ENCODE measurements around the gene LIPG. TPM values are rescaled to one million over a fixed set of nuclear protein-coding genes. Genes with fewer than 3 reads are reported as not detected.
"Not testable (repeated sequence)": the region's sequence is repeated elsewhere in the genome, so short reads cannot be mapped to it uniquely, and the experiment has no call there.

Gene LIPG
- 10 to 100 TPM in 1 of 4 donors, 1 to 10 TPM in 1, under 1 TPM in 2; 0.12 to 13.9 (median 2.1) TPM for total RNA-seq

- Histone ChIP-seq H3K36me3 (no peaks in the 10 kb centered on the region), H3K4me3 (peak within 1 kb of the TSS; percentile 8 to 61 (median 36)), H3K4me1 (peaks cover 23 to 36% (median 25%) of the 10 kb centered on the region in 3 donors), H3K27me3 (peaks cover 10 to 81% (median 12%) of the 10 kb centered on the region in 4 donors), H3K27ac (peak within 1 kb of the TSS in 1 of 4 donors; percentile 29), H3K9me3 (no peaks in the 10 kb centered on the region)
- intact Hi-C loops (cut with DNase I), result loop anchor here (10.0 kb wide), 1 partner anchor 203 kb away; no protein-coding TSS in a partner anchor
- WGBS, 2 donors, result 2% methylated on average over 11 to 42 of the region's 67 CpGs
- TF ChIP-seq CTCF (IDR thresholded peaks at IDR 0.05) (no peak), POLR2A (IDR thresholded peaks at IDR 0.05) (peak in 1 of 4 donors; percentile 11)
- DNase-seq, result no peak
Observed at GRCh38 chr18:49561289-49562193, at the start of gene LIPG. Gene LIPG, plus strand, starts transcription at chr18:49562057. Its CDS starts 252 bp downstream, at chr18:49562309.

- not testable (repeated sequence) for H3K27ac ChIP-seq, H3K9me3 ChIP-seq, H3K27me3 ChIP-seq, DNase-seq, H3K4me1 ChIP-seq, H3K4me3 ChIP-seq, H3K36me3 ChIP-seq
- intact Hi-C loops (cut with DNase I), result loop anchor here (10.0 kb wide), 1 partner anchor 342 kb away; no protein-coding TSS in a partner anchor
- 92 to 94% methylated on average over 8 of the region's 8 CpGs for WGBS, 2 donors
Observed at GRCh38 chr18:49512876-49513275, 49.0 kb upstream of the LIPG start.

GRCh38 chr18:49514577-49514976 lies 47.3 kb upstream of the LIPG start:
- intact Hi-C loops (cut with DNase I), result loop anchor here (10.0 kb wide), 1 partner anchor 340 kb away; no protein-coding TSS in a partner anchor
- H3K27ac ChIP-seq, result no peak overlapping the region
- 74 to 85% methylated on average over 5 to 8 of the region's 9 CpGs for WGBS, 2 donors

GRCh38 chr18:49515003-49515402 lies 46.9 kb upstream of the LIPG start:
- H3K36me3 ChIP-seq, H3K4me1 ChIP-seq, H3K4me3 ChIP-seq, H3K27ac ChIP-seq, DNase-seq, H3K27me3 ChIP-seq, H3K9me3 ChIP-seq: not testable (repeated sequence)
- intact Hi-C loops (cut with DNase I), result loop anchor here (10.0 kb wide), 1 partner anchor 340 kb away; no protein-coding TSS in a partner anchor
- WGBS, 2 donors, result 80% methylated on average over 5 of the region's 5 CpGs

More at GRCh38 chr18:49514577-49514976, 47.3 kb upstream of the LIPG start:
- Histone ChIP-seq H3K36me3 (no peaks in the 10 kb centered on the region), H3K4me1 (no peaks in the 10 kb centered on the region), H3K9me3 (no peaks in the 10 kb centered on the region), H3K27me3 (no peaks in the 10 kb centered on the region), H3K4me3 (no peak overlapping the region)
- no peak for DNase-seq
- no peak for TF ChIP-seq POLR2A (IDR thresholded peaks at IDR 0.05)
- no peak for TF ChIP-seq CTCF (IDR thresholded peaks at IDR 0.05)

- TF ChIP-seq CTCF (IDR thresholded peaks at IDR 0.05), result no peak
- no peak for TF ChIP-seq POLR2A (IDR thresholded peaks at IDR 0.05)
- H3K4me3 ChIP-seq, result no peak overlapping the region
- DNase-seq, result no peak
- H3K36me3 ChIP-seq, result no peaks in the 10 kb centered on the region
- intact Hi-C loops (cut with DNase I), result loop anchor here (10.0 kb wide), 1 partner anchor 339 kb away; no protein-coding TSS in a partner anchor
- 69 to 74% methylated on average over 3 of the region's 3 CpGs for WGBS, 2 donors
- no peak overlapping the region for H3K27ac ChIP-seq
- no peaks in the 10 kb centered on the region for H3K27me3 ChIP-seq
- no peaks in the 10 kb centered on the region for H3K4me1 ChIP-seq
- no peaks in the 10 kb centered on the region for H3K9me3 ChIP-seq
Observed at GRCh38 chr18:49515516-49515915, 46.3 kb upstream of the LIPG start.

- Histone ChIP-seq H3K27ac (no peak overlapping the region), H3K9me3 (no peaks in the 10 kb centered on the region), H3K4me3 (no peak overlapping the region), H3K4me1 (no peaks in the 10 kb centered on the region), H3K27me3 (no peaks in the 10 kb centered on the region), H3K36me3 (no peaks in the 10 kb centered on the region)
- TF ChIP-seq CTCF (IDR thresholded peaks at IDR 0.05) (no peak), POLR2A (IDR thresholded peaks at IDR 0.05) (no peak)
- intact Hi-C loops (cut with DNase I), result loop anchor here (10.0 kb wide), 1 partner anchor 337 kb away; no protein-coding TSS in a partner anchor
- WGBS, 2 donors, result no CpG with 5 or more reads among the region's 2 CpGs
- no peak for DNase-seq
Observed at GRCh38 chr18:49517483-49517882, 44.4 kb upstream of the LIPG start.

All from esophagus squamous epithelium (tissue), 5 donors.